Measurements from ENCODE around the gene PRAME.

PRAME gene

DNA sequence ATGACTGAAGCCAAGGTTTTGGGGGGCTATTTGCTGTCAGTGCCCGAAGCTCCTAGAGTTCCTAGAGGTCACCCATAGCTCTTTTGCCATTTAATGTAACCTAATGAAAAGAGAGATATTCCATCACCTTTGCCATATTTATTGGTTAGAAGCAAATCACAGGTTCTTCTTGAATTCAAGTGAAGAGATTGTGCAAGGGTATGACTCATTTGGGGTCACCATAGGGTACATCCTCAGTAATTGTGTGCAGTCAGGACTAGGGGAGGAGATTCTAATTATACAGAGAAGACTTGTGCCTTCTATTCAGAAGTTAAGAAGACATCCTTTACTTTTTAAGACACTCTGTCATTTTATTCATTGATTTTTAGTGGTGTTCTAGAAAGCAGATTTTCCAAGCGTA lies 6.9 kb upstream of the PRAME start:
- H3K9me3 Mint-ChIP-seq, result no peaks in the 10 kb centered on the region
- H3K36me3 Mint-ChIP-seq (ENCODE audit: low read depth), result no peaks in the 10 kb centered on the region
- H3K27me3 Mint-ChIP-seq, result peaks cover 12% of the 10 kb centered on the region
- H3K4me1 Mint-ChIP-seq (ENCODE audit: low read depth), result no peaks in the 10 kb centered on the region
- no peak overlapping the region for H3K4me3 Mint-ChIP-seq
- no peak overlapping the region for H3K27ac Mint-ChIP-seq

DNA sequence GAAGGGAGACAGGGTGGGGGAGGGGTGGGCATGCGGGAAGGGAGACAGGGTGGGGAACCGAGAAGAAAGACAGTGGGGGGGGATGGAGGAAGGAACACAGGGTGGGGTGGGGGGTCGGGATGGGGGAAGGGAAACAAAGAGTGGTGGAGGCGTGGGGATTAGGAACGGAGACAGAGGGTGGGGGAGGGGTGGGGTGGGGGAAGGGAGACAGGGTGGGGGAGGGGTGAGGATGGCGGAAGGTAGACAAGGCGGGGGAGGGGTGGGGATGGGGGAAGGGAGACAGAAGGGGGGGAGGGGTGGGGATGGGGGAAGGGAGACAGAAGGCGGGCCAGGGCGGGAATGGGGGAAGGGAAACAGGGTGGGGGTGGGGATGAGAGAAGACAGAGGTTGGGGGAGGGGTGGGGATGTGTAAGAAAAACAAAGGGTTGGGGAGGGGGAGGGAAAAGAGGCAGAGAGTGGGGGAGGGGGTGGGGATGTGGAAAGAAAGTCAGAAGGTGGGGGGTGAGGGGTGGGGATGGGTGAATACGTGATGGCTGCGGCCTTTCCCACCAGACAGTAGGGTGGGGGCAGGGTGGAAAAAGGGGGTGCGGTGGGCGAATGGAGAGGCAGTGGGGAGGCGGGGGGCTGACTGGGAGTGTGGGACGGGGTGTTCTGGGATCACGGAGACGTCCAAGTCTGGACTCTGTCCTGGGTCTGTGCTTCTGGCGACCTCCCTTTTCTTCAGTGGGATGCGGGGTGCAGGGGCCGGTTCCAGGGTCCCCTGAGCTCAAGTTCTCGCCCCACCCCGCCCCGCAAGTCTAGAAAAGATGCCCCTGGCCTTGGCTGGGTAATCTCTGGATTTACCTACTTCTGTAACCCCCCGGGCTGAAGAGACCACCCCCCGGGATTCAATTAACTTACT lies 744 bp downstream of the PRAME start:
- Mint-ChIP-seq H3K4me1 (ENCODE audit: low read depth) (peaks cover 5% of the 10 kb centered on the region), H3K36me3 (ENCODE audit: low read depth) (no peaks in the 10 kb centered on the region), H3K27ac (no peak overlapping the region), H3K4me3 (no peak overlapping the region), H3K27me3 (no peaks in the 10 kb centered on the region), H3K9me3 (no peaks in the 10 kb centered on the region)

DNA sequence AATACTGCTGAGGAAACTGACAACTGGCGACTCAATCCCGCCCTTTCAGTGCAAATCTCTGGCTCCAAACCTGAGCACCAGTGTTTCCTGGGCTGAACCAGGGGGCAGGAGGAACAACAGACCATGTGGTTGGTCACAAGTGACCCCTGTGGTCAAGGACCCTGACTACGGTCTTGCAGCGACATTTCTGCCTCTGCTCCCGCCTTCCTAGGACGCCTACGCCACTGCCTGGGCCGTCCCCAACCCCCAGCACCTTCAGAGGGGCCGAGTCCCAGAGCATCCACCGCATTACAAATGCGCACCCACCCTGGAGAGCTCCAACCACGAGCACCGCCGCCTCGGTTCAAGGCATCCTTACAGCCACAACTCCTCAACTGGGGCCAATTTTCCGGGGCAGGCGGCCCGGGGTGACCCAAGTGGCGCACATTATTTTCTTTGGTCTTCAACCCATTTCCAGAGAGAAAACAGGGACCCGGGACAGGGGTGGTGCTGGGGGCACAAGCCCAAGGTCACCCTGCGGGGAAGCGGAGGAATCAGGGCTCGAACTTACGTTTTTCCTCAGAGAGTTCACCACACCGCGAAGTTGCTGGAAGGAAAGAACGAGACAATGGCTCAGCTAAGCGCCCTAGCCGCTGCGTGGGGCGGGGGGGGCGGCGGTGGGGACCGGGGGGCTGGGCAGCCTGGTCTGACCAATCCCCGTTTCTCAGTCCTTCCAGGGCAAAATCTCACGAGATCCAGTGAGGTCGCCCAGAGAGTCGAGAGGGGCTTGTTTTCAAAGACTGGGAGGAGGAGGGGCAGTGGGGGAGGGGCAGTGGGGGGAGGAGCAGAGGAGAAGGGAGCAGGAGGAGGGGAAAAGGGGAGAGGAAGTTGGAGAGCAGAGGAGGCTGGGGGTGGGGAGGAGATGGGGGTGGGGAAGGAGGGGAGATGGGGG lies 1.8 kb downstream of the PRAME start:
- Mint-ChIP-seq H3K27ac (no peak overlapping the region), H3K4me3 (no peak overlapping the region), H3K27me3 (no peaks in the 10 kb centered on the region), H3K9me3 (no peaks in the 10 kb centered on the region), H3K36me3 (ENCODE audit: low read depth) (no peaks in the 10 kb centered on the region), H3K4me1 (ENCODE audit: low read depth) (peaks cover 5% of the 10 kb centered on the region)

DNA sequence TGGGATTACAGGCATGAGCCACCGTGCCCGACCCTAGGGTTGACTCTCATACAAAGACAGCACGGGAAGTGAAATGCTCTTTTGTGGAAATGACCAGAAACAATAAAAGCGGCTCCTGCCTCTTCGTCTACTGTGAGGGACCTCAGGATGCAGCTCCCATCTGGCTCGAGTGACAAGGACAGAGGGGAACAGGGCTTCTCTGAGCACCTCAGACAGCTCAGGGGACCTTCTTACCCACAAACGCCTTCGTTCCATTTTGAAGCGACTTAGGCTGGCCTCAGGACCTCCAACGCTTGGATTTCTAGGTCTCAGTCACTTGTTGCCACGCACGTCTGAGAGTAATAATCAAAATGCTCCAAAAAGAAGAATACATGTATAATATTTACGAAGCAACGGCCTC lies 2.5 kb downstream of the PRAME start:
- no peaks in the 10 kb centered on the region for H3K27me3 Mint-ChIP-seq
- no peak overlapping the region for H3K4me3 Mint-ChIP-seq
- H3K9me3 Mint-ChIP-seq, result no peaks in the 10 kb centered on the region
- no peak overlapping the region for H3K27ac Mint-ChIP-seq
- H3K4me1 Mint-ChIP-seq (ENCODE audit: low read depth), result peaks cover 5% of the 10 kb centered on the region
- no peaks in the 10 kb centered on the region for H3K36me3 Mint-ChIP-seq (ENCODE audit: low read depth)

DNA sequence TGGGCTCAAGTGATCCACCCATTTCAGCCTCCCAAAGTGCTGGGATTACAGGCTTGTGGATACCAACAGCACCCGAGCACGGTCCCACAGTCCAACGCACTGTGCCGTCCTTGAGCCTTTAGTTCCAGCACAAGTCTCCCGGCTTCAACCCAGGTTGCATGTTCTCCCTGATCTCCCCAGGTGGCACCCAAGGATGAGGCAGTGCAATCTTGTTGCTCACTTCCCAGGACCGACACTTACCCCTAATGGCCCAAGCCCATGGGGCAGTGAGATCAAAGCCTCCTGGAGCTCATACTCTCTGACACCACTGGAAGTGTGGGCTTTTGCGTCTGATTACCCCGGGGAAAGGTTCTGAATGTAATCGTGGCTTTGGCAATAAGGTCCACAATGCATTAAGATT lies 3.5 kb downstream of the PRAME start:
- no peaks in the 10 kb centered on the region for H3K27me3 Mint-ChIP-seq
- H3K4me3 Mint-ChIP-seq, result no peak overlapping the region
- H3K4me1 Mint-ChIP-seq (ENCODE audit: low read depth), result peaks cover 5% of the 10 kb centered on the region
- H3K9me3 Mint-ChIP-seq, result no peaks in the 10 kb centered on the region
- no peak overlapping the region for H3K27ac Mint-ChIP-seq
- no peaks in the 10 kb centered on the region for H3K36me3 Mint-ChIP-seq (ENCODE audit: low read depth)

DNA sequence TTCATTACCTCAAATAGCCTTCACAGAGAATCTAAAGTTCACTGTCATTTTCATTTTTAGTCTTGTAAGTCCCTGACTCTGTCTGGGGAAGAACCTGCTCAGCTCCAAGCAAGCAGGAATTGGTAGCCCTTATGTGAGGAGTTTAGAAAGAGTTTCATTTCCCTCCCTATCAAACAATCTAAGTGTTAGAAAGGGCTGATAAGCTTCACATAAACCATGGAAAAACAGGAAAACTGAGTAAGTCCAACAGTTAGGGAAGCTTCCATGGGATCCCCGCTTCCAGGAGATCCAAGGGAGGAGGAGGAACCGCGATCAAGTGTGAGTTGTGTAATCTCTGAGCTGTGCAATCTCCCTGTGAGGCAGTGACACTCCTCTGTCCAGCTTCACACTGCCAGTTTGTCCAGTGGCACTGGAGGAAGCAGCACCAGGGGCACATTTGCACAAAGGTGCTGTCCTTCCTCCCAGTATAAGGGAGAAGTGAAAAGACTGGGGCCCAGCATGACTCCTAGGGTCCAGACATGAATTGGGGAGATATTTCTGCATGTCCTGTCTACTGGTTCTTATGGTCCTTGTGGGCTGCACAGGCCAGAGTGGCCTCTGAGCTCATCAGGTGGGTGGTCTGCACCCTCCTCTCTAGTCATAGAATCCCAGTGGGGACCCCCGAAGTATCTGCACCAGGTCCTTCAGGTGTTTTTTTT lies 4.3 kb downstream of the PRAME start:
- no peak overlapping the region for H3K4me3 Mint-ChIP-seq
- H3K36me3 Mint-ChIP-seq (ENCODE audit: low read depth), result no peaks in the 10 kb centered on the region
- H3K9me3 Mint-ChIP-seq, result no peaks in the 10 kb centered on the region
- peaks cover 5% of the 10 kb centered on the region for H3K4me1 Mint-ChIP-seq (ENCODE audit: low read depth)
- H3K27me3 Mint-ChIP-seq, result no peaks in the 10 kb centered on the region
- H3K27ac Mint-ChIP-seq, result peak overlapping the region; percentile 70

DNA sequence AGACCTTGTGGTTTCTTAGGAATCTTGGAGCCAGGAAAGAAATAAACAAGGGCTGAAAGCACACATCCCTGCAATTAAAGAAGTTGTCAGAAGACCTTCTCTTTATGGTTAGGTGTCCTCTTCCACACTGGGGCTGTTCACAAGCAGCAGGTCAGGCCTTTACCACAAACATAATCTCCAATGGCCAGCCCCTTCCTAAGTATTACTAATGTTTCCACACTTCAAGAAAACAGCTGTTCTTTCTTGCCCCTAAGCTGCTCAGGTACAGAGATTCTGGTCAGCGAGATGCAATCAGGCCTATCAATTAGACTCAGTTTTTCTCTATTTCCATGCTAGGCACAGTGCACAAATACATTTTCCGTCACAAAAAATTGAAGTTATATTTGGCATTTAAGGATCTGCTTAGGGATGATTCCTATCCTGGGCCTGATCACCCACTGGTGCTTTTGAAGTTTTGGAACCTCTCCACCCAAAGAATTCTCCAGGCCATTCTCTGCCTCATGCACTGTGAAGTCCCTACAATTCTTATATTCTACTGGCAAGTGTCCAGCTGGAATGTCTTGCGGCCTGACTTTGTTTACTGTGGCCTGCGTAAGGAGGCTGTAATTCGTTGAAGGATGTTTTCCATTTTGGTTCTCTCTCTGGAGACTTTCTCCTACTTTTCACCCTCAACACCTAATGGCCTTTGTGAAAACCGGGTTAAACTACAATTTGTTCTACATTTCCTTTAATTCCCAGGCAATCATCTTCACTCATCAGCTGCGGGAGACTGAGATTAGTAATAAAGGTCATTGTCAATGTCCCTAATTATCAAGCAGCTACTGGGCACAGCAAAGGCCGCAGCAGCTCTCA lies 5.1 kb downstream of the PRAME start:
- Mint-ChIP-seq H3K27me3 (no peaks in the 10 kb centered on the region), H3K4me3 (no peak overlapping the region), H3K4me1 (ENCODE audit: low read depth) (peaks cover 5% of the 10 kb centered on the region), H3K36me3 (ENCODE audit: low read depth) (no peaks in the 10 kb centered on the region), H3K9me3 (no peaks in the 10 kb centered on the region), H3K27ac (peak overlapping the region; percentile 26)

DNA sequence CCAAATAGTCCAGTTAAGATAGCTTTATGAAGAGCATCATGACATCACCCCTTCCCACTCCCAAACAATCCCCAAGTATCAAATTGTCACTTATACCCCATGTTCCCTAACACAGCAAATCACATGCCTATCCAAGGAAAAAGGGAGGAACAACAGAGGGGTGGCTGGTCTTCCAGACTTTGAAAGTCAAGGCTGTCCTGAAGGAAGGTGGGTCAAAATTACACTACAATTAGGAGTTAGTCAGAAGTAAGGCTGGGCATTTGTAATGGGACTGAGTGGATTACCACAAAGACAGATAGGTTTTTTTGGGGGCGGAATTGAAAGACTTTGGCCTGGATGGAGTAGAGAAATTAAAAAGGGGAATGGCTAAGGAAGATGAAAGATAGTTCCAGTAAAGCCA lies 5.9 kb downstream of the PRAME start:
- Mint-ChIP-seq H3K36me3 (ENCODE audit: low read depth) (no peaks in the 10 kb centered on the region), H3K9me3 (no peaks in the 10 kb centered on the region)

DNA sequence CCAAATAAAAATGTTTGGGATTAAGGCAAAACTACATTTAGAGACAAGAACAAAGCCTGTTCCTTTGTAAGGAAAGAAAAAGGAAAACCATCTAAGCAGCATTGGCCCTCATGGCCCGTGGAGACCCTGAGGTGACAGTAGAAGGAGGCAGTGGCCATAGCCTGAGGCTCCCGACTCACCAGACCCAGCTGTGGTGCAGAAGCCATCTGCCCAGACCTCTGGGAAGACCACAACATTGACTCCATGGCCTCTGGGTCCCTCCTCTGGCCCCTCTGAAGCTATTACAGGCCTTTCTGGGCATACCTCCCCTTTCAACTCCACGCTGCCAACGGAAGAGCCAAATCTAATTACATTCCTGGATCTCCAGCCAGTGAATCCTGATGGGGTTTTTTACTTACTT lies 6.4 kb downstream of the PRAME start:
- H3K4me3 Mint-ChIP-seq, result no peak overlapping the region
- H3K9me3 Mint-ChIP-seq, result no peaks in the 10 kb centered on the region
- H3K36me3 Mint-ChIP-seq (ENCODE audit: low read depth), result no peaks in the 10 kb centered on the region
- no peak overlapping the region for H3K27ac Mint-ChIP-seq
- H3K4me1 Mint-ChIP-seq (ENCODE audit: low read depth), result peaks cover 5% of the 10 kb centered on the region
- H3K27me3 Mint-ChIP-seq, result no peaks in the 10 kb centered on the region

More for the DNA sequence above, 5.9 kb downstream of the PRAME start:
- H3K4me1 Mint-ChIP-seq (ENCODE audit: low read depth), result peaks cover 5% of the 10 kb centered on the region
- H3K27me3 Mint-ChIP-seq, result no peaks in the 10 kb centered on the region
- no peak overlapping the region for H3K27ac Mint-ChIP-seq
- no peak overlapping the region for H3K4me3 Mint-ChIP-seq

DNA sequence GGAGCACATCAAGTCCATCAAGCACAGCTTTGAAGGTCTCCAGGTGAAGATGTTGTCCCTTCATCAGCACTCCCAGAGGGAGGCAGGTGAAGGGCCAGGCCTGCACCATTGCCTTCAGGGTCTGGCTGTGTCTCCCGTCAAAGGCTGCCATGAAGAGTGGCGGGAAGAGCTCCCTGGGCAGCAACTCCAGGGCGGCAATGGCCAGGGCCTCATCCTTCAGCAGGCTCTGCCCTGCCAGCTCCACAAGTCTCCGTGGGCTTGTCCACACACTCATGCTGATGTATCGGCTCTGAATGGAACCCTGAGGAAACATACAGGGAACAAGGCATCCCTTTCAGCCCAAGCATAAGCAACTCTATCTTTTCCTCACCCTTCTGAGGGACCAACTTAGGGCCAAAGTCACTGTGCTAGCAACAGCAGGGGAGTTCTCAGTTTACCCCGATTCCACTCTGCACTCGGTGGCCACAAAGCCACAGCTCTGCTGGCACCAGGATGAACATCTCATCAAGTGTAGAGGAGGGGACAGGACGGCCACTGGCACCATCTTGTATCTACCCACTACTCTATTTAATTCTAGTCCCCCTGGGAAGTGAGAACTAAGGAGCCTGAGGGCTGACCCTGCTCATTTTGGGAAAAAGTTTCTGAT lies 8.2 kb downstream of the PRAME start:
- Mint-ChIP-seq H3K27me3 (no peaks in the 10 kb centered on the region), H3K36me3 (ENCODE audit: low read depth) (no peaks in the 10 kb centered on the region), H3K4me1 (ENCODE audit: low read depth) (peaks cover 5% of the 10 kb centered on the region), H3K9me3 (no peaks in the 10 kb centered on the region), H3K4me3 (no peak overlapping the region), H3K27ac (no peak overlapping the region)

DNA sequence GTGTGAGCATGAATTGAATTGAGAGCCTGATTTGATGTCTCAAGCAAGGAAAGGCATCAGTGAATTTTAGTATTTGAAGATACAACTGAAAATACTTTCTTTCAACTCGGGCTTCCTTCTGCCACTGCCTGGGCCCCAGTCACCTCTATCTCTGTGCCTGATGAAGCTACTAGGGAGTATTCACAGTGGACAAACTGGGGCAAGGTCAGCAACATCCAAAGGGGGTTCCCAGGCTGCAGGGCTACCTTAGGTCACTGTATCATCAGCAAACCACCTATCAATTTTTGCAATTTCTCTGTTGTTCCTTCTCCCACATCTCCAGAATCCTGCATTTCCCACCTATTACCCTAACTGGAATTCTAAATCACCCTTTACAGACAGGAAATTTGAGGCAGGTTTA lies 10.2 kb downstream of the PRAME start:
- Mint-ChIP-seq H3K27ac (no peak overlapping the region), H3K4me1 (ENCODE audit: low read depth) (no peaks in the 10 kb centered on the region)

DNA sequence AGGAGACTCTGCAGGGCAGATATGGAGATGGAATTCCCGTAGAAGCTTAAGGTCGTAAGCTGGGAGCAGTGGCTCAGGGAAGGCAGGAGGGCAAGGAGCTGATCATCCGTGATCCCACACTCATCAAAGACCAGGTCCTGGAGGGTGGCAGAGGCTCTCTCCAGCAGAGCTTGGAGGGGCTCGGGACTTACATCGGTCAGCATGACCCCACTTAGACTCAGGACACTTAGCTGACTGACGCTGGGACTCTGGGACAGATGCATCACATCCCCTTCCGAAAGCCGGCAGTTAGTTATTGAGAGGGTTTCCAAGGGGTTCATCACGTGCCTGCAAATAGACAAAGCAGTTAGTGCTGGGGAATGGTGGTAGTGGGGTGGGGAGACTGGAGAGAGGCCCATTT lies 10.7 kb downstream of the PRAME start:
- no peaks in the 10 kb centered on the region for H3K27me3 Mint-ChIP-seq
- no peaks in the 10 kb centered on the region for H3K9me3 Mint-ChIP-seq
- no peak overlapping the region for H3K4me3 Mint-ChIP-seq
- H3K36me3 Mint-ChIP-seq (ENCODE audit: low read depth), result no peaks in the 10 kb centered on the region
- no peak overlapping the region for H3K27ac Mint-ChIP-seq
- no peaks in the 10 kb centered on the region for H3K4me1 Mint-ChIP-seq (ENCODE audit: low read depth)

More for the DNA sequence above, 10.2 kb downstream of the PRAME start:
- Mint-ChIP-seq H3K27me3 (no peaks in the 10 kb centered on the region), H3K36me3 (ENCODE audit: low read depth) (no peaks in the 10 kb centered on the region), H3K4me3 (no peak overlapping the region), H3K9me3 (no peaks in the 10 kb centered on the region)

DNA sequence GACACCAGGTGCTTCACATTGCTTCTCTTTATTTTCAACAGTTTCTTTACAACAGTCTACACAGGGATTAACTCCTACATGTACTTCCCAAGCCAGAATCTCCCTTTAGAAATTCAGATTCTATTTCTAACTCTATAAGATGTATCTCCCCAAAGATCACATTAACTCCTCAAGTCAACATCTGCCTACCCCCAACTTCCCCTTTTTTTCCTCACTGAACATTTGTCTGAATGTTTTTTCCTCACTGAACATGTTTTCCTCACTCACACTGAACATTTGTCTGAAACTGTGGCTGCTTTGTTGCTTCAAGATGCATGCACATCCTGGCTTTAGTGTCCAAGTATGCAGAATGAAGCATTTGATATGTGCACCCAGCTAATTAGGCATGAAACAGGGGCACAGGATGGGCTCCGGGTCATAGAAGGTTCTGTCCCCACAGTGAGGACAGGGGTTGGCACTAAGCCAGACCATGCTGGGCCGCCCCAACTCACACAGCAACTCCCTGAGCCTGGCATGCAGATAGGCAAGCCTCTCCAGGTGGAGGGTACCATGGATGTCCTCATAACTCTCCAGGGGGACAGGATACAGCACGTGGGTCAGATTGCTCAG lies 11.3 kb downstream of the PRAME start:
- no peaks in the 10 kb centered on the region for H3K9me3 Mint-ChIP-seq
- H3K36me3 Mint-ChIP-seq (ENCODE audit: low read depth), result no peaks in the 10 kb centered on the region
- H3K27me3 Mint-ChIP-seq, result no peaks in the 10 kb centered on the region
- H3K27ac Mint-ChIP-seq, result no peak overlapping the region
- no peaks in the 10 kb centered on the region for H3K4me1 Mint-ChIP-seq (ENCODE audit: low read depth)
- H3K4me3 Mint-ChIP-seq, result no peak overlapping the region

Data from stimulated activated naive CD8-positive, alpha-beta T cell treated with anti-CD3 and anti-CD28 coated beads, Interleukin-15, Interleukin-2, amounts not matched to agents 100 ng/mL and 50 ng/mL, for 24 hours (primary cell).